Measurements from ENCODE around the gene PTCD3. TPM values are rescaled to one million over a fixed set of nuclear protein-coding genes. Genes with fewer than 3 reads are reported as not detected.

PTCD3 gene
- total RNA-seq, 2 donors from 2014 or later = 184 to 191 TPM

DNA sequence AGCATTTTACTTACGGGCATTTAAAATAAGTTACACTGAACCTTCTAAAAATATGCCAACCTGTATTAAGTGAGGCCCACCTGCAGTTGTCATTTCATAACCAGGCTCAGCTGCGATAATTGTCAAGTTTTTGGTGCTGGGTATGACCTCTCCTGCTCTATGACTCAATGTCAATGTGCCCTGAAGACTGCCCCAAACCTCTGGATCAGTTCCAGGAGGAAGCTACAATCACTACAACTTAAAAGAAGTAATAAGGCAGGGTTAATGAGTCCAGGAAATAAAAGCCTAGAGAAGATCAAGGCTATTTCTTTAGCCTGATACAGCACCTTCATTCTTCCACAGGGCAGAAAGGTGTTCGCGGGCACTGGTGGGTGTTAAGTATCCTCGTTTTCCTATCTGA, 23.3 kb upstream of the PTCD3 start:
- Mint-ChIP-seq H3K4me1 (no peaks in the 10 kb centered on the region), H3K27ac (no peak overlapping the region), H3K9me3 (no peaks in the 10 kb centered on the region), H3K36me3 (ENCODE audit: low read depth) (peaks cover 76% of the 10 kb centered on the region), H3K4me3 (no peak overlapping the region), H3K27me3 (ENCODE audit: insufficient read depth) (no peaks in the 10 kb centered on the region)
- Histone ChIP-seq H3K9me3 (ENCODE audit: control insufficient read depth, low read length) (no peaks in the 10 kb centered on the region), H3K36me3 (ENCODE audit: control insufficient read depth, insufficient read depth, low read length) (peaks cover 91% of the 10 kb centered on the region), H3K9ac (ENCODE audit: extremely low read depth, low read length, poor library complexity, severe bottlenecking) (no peak overlapping the region), H3K4me1 (ENCODE audit: control insufficient read depth, insufficient read depth, low read length) (no peaks in the 10 kb centered on the region), H3K27ac (ENCODE audit: low read depth, low read length) (no peak overlapping the region), H3K27me3 (ENCODE audit: control insufficient read depth, insufficient read depth, low read length, poor library complexity, severe bottlenecking) (no peaks in the 10 kb centered on the region), H3K4me3 (ENCODE audit: low read length) (no peak overlapping the region)
- no peak for DNase-seq
- WGBS, 2 experiments (ENCODE audit: insufficient coverage in 1 of 2, insufficient read length in 1 of 2) = 86 to 95% methylated on average over 5 of the region's 5 CpGs
- TF ChIP-seq CTCF (conservative IDR thresholded peaks at IDR 0.05) = no peak

DNA sequence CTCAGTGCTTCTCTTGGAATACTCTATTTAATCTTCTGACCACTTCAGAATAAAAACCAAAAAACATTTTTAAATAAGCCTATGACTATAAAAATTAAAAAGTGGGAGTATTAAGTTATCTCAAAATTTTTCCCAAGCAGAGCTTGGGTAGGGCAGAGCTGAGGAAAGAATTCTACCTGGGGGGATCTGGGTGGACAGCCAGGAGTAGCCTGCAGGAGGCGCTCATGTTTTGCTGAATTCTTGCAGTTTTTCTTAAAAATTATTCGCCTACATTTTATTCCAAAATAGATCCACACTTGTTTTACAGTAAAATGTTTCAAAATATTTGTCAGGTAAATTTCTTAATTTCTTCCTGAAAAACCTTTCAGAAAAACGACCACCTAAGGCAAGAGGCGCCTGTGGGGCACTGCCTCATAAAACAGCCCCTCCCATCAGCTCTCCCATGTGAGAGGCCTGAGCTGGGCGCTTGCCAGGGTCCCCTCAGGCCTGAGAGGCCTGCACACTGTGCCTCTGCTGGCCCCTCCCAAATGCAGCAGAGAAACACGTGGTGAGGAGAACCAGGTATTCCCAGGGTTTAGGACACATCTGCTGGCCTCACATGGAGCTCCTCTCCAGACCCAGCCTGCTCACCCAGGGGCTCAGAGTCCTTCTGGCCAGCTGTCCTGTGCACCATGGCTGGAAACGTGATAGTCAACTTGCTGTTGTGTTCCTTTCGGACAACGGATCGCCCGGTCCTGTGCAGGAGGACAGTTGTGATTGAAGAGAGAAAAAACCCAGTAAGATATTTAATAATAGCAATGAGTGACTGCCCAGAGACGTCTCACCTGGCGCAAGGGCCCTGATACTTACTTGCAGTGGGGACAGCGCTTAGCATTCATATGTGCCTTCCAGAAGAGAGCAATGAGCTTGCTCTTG, 17.8 kb upstream of the PTCD3 start:
- no peaks in the 10 kb centered on the region for H3K4me1 ChIP-seq (ENCODE audit: control insufficient read depth, insufficient read depth, low read length)
- Mint-ChIP-seq H3K4me1 (no peaks in the 10 kb centered on the region), H3K4me3 (no peak overlapping the region), H3K27ac (no peak overlapping the region), H3K36me3 (ENCODE audit: low read depth) (peaks cover 69% of the 10 kb centered on the region), H3K9me3 (no peaks in the 10 kb centered on the region), H3K27me3 (ENCODE audit: insufficient read depth) (no peaks in the 10 kb centered on the region)
- no peak overlapping the region for H3K9ac ChIP-seq (ENCODE audit: extremely low read depth, low read length, poor library complexity, severe bottlenecking)
- WGBS, 2 experiments (ENCODE audit: insufficient coverage in 1 of 2, insufficient read length in 1 of 2) = 86 to 94% methylated on average over 9 to 14 of the region's 14 CpGs
- TF ChIP-seq CTCF (conservative IDR thresholded peaks at IDR 0.05) = peak; percentile 81
- DNase-seq = peak; percentile 59
- no peaks in the 10 kb centered on the region for H3K27me3 ChIP-seq (ENCODE audit: control insufficient read depth, insufficient read depth, low read length, poor library complexity, severe bottlenecking)
- no peak overlapping the region for H3K27ac ChIP-seq (ENCODE audit: low read depth, low read length)
- peaks cover 81% of the 10 kb centered on the region for H3K36me3 ChIP-seq (ENCODE audit: control insufficient read depth, insufficient read depth, low read length)
- no peak overlapping the region for H3K4me3 ChIP-seq (ENCODE audit: low read length)
- no peaks in the 10 kb centered on the region for H3K9me3 ChIP-seq (ENCODE audit: control insufficient read depth, low read length)

DNA sequence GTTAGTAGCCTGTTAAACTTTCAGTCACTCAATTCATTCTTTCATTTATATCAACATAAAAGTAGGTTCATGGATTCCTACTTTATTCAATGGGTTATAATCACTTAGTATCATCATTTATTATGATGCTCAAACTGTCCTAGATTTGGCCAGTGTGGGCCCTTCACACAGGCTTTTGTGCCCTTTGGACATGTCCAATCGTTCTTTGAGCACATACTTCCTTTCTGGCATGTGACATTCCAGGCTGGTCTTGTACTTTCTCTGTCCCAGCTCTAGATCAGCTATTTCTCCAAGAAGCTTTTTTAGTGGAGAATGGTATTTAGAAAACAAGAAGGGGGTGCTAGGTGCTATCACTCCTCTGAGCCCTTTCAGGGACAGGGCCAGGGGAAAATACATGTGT, 11.8 kb upstream of the PTCD3 start:
- Histone ChIP-seq H3K27me3 (ENCODE audit: control insufficient read depth, insufficient read depth, low read length, poor library complexity, severe bottlenecking) (no peaks in the 10 kb centered on the region), H3K9me3 (ENCODE audit: control insufficient read depth, low read length) (no peaks in the 10 kb centered on the region), H3K27ac (ENCODE audit: low read depth, low read length) (no peak overlapping the region), H3K36me3 (ENCODE audit: control insufficient read depth, insufficient read depth, low read length) (peaks cover 77% of the 10 kb centered on the region), H3K4me3 (ENCODE audit: low read length) (no peak overlapping the region), H3K4me1 (ENCODE audit: control insufficient read depth, insufficient read depth, low read length) (no peaks in the 10 kb centered on the region), H3K9ac (ENCODE audit: extremely low read depth, low read length, poor library complexity, severe bottlenecking) (no peak overlapping the region)
- WGBS, 2 experiments (ENCODE audit: insufficient coverage in 1 of 2, insufficient read length in 1 of 2) = 91 to 97% methylated on average over 1 of the region's 1 CpG
- no peaks in the 10 kb centered on the region for H3K27me3 Mint-ChIP-seq (ENCODE audit: insufficient read depth)
- H3K4me1 Mint-ChIP-seq = no peaks in the 10 kb centered on the region
- H3K9me3 Mint-ChIP-seq = no peaks in the 10 kb centered on the region
- DNase-seq = no peak
- H3K4me3 Mint-ChIP-seq = no peak overlapping the region
- no peak overlapping the region for H3K27ac Mint-ChIP-seq
- no peak for TF ChIP-seq CTCF (conservative IDR thresholded peaks at IDR 0.05)
- peaks cover 64% of the 10 kb centered on the region for H3K36me3 Mint-ChIP-seq (ENCODE audit: low read depth)
